ENCODE measurements around the gene PPTC7.

- TF ChIP-seq GATA2 (IDR thresholded peaks at IDR 0.05; ENCODE audit: low read depth, low read length) (no peak), GATA3 (IDR thresholded peaks at IDR 0.05; ENCODE audit: low read depth, low read length) (no peak)
Measured at GRCh38 chr12:110613771-110614684, 30.9 kb upstream of the PPTC7 start, which contains the start of gene TCTN1.
